Brain microvascular endothelial cell (primary cell): ENCODE results near the gene MTA3.
A peak's percentile ranks its signal among the peaks of the same experiment; 100 is the strongest.

Experiments
- DNase-seq: peaks from one replicate; pipeline ENCODE4 v3.0.0-alpha.2; 2020
- H3K27ac ChIP-seq: fragments of 250-450 bp; sonication (Bioruptor Pico); 2 replicates; pipeline ENCODE4 v1.5.1; 2020; ENCODE audit warnings: mild to moderate bottlenecking, moderate library complexity
- H3K27me3 ChIP-seq: fragments of 250-450 bp; sonication (Bioruptor Pico); replicated peaks from 2 replicates; pipeline ENCODE4 v1.5.1; 2020; ENCODE audit warnings: mild to moderate bottlenecking
- H3K36me3 ChIP-seq: fragments of 250-450 bp; sonication (Bioruptor Pico); replicated peaks from 2 replicates; pipeline ENCODE4 v1.5.1; 2020; ENCODE audit warnings: mild to moderate bottlenecking
- H3K4me3 ChIP-seq: 2 replicates; pipeline ENCODE4 v1.5.1; 2011; ENCODE audit warnings: low read depth, mild to moderate bottlenecking, control low read depth, low read length, moderate library complexity
- CTCF ChIP-seq: IDR thresholded peaks from 2 replicates; pipeline ENCODE4 v1.5.1; 2011; ENCODE audit warnings: low read depth, mild to moderate bottlenecking, moderate library complexity, low read length, control low read depth, inconsistent platforms; ENCODE audit errors: missing control alignments
- in situ Hi-C: cut with HindIII; loops from 2 replicates; pipeline ENCODE4 v1.10.0; 2017; ENCODE audit warnings: low sequenced_read_pairs, low pct_ligation_motif_present

Gene MTA3

DNA sequence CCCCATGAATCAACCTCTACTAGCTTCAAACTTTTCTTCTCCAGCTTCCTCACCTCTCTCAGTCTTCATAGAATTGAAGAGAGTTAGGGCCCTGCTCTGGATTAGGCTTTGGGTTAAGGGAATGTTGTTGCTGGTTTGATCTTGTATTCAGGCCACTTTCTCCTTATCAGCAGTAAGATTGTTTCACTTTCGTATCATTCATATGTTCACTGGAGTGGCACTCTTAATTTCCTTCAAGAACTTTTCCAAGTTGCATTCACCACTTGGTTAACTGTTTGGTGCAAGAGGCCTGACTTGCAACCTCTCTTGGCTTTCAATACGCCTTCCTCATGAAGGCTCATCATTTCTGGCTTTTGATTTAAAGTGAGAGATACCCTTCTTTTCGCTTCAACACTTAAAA lies 172.7 kb downstream of the MTA3 start:
- DNase-seq, result no peak
- no peak overlapping the region for H3K4me3 ChIP-seq
- no peak overlapping the region for H3K27ac ChIP-seq
- H3K27me3 ChIP-seq, result no peaks in the 10 kb centered on the region
- in situ Hi-C loops, result no loop called here
- no peak for TF ChIP-seq CTCF
- no peaks in the 10 kb centered on the region for H3K36me3 ChIP-seq

DNA sequence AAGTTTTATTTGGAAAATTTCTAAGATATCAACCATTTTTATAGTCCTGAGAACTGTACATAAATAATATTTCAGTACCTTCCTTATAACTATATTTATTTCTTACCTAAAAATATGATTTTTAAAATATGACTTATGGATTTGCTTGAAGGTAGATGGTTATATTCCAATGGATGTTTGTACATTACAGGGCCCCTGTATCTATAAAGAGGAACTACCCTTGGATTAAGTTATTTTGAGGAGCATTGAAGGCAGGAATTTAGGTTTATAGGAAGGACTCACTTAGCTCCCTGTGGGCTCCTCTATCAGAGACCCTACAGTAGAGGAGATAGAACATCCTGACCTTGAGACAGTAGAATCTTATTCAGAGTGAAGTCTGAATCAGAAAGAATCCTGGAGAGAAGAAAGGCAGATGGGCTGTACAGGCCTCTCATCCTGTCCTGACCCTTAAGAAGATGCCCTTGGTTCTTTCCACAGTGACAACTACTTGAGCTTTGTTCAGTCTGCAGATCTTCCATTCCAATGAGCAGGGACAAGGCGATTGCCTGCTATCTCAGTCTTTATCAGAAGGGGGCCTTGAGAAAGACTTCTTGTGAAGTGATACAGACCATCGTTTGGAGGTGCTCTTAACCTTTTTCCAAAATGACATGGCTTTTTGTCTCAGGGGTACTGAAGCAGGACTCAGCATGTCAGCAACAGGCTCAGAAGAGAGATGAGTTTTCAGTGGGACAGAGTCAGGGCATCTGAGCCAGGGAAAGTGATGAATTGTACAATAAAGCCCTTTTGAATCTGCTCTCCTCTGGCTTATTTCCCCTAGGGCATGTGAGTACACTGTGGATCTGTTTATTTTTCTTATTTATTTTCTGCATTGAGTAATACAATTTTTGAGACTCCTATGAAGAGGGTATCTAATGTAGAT lies 174.6 kb downstream of the MTA3 start:
- TF ChIP-seq CTCF, result peak; percentile 15
- Histone ChIP-seq H3K27ac (no peak overlapping the region), H3K36me3 (no peaks in the 10 kb centered on the region), H3K27me3 (no peaks in the 10 kb centered on the region), H3K4me3 (no peak overlapping the region)
- DNase-seq, result no peak
- in situ Hi-C loops, result no loop called here

DNA sequence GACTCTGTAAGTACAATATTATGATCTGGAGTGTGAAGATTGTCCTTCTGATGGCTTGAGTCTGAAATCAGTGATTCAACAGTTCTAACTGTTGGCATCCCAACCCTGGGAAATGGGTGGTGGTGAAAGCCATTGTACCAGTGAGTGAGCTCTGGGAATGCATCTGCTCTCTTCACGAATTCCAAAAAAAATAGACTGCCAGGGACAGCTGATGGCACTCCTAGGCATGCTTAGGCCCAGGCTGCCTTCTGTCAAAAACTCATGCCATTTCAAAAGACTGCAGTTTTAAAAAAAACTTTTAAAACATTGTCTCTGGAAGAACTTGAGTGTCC lies 175.2 kb downstream of the MTA3 start:
- TF ChIP-seq CTCF, result no peak
- Histone ChIP-seq H3K27ac (no peak overlapping the region), H3K4me3 (no peak overlapping the region), H3K36me3 (no peaks in the 10 kb centered on the region), H3K27me3 (no peaks in the 10 kb centered on the region)
- no peak for DNase-seq
- in situ Hi-C loops, result no loop called here

GRCh38 chr2:42744545-42745082 lies 176.2 kb downstream of the MTA3 start:
- H3K36me3 ChIP-seq, result no peaks in the 10 kb centered on the region
- H3K4me3 ChIP-seq, result no peak overlapping the region
- no peaks in the 10 kb centered on the region for H3K27me3 ChIP-seq
- in situ Hi-C loops, result no loop called here
- no peak overlapping the region for H3K27ac ChIP-seq
- no peak for TF ChIP-seq CTCF
- DNase-seq, result no peak

GRCh38 chr2:42747422-42747821 lies 179.0 kb downstream of the MTA3 start:
- Histone ChIP-seq H3K27ac (no peak overlapping the region), H3K36me3 (no peaks in the 10 kb centered on the region), H3K4me3 (no peak overlapping the region), H3K27me3 (no peaks in the 10 kb centered on the region)
- TF ChIP-seq CTCF, result no peak
- in situ Hi-C loops, result no loop called here
- no peak for DNase-seq

DNA sequence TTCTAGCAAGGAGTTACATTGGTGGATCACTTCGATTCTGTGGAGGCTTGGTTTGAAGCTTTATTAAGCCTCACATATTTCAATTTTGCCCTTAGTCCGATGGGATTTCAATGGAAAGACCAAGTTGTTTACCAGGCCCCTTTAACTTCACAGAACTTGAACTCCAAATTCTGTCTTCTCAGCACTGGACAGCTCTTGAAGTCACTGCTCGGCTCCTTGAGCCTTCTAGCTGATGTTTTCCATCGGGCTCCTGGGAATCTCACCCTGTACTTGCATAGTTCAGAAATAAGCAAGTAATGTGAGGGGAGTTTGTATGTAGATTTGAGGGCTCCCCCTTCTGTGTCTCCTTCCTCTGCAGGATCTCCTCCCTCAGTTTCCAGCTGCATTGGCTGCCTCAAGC lies 180.4 kb downstream of the MTA3 start:
- H3K36me3 ChIP-seq, result no peaks in the 10 kb centered on the region
- in situ Hi-C loops, result no loop called here
- H3K27me3 ChIP-seq, result no peaks in the 10 kb centered on the region
- DNase-seq, result no peak
- H3K4me3 ChIP-seq, result no peak overlapping the region
- no peak overlapping the region for H3K27ac ChIP-seq
- TF ChIP-seq CTCF, result no peak
